Sigmoid colon (tissue), 7 donors: ENCODE results near the gene ARHGAP42. TPM values are rescaled to one million over a fixed set of nuclear protein-coding genes. Genes with fewer than 3 reads are reported as not detected.
A peak's percentile ranks its signal among the peaks of the same experiment; 100 is the strongest.

Source experiments
- DNase-seq: peaks from one replicate; pipeline ENCODE4 v3.0.0-alpha.2; 2019
- H3K27ac ChIP-seq, 4 donors: fragments of 200-600 bp; sonication (generic); one replicate each; pipeline ENCODE4 v1.5.1; 2016 to 2019; ENCODE audit warnings: mild to moderate bottlenecking in 1 of 4
- H3K27me3 ChIP-seq, 3 donors: fragments of 200-600 bp; sonication (generic); one replicate each; pipeline ENCODE4 v1.5.1; 2019; ENCODE audit warnings: mild to moderate bottlenecking in 1 of 3
- H3K36me3 ChIP-seq, 4 donors: fragments of 200-600 bp; sonication (generic); one replicate each; pipeline ENCODE4 v1.5.1; 2016 to 2019
- H3K4me1 ChIP-seq, 4 donors: fragments of 200-600 bp; sonication (generic); one replicate each; pipeline ENCODE4 v1.5.1; 2017 to 2019
- H3K4me3 ChIP-seq, 4 donors: fragments of 200-600 bp; sonication (generic); one replicate each; pipeline ENCODE4 v1.5.1; 2017 to 2019; ENCODE audit warnings: mild to moderate bottlenecking in 2 of 4, moderate library complexity in 1 of 4
- H3K9me3 ChIP-seq, 4 donors: fragments of 200-600 bp in 3 of 4; sonication (generic) in 3 of 4; one replicate each; pipeline versions ENCODE4 v1.5.1 to v1.6.1; 2013 to 2019
- CTCF ChIP-seq, 4 experiments: fragments of 450-650 bp in 3 of 4; fragments of 200-600 bp in 1 of 4; IDR thresholded peaks; one replicate each; pipeline ENCODE4 v1.5.1; 2016 to 2019; ENCODE audit warnings: antibody characterized with exemption in 4 of 4, mild to moderate bottlenecking in 3 of 4, moderate library complexity in 2 of 4
- EP300 ChIP-seq, 4 donors: sonication (generic); formaldehyde crosslinking; IDR thresholded peaks; one replicate each; pipeline ENCODE4 v1.6.1; 2017; ENCODE audit warnings: antibody characterized with exemption in 4 of 4
- POLR2A ChIP-seq, 2 donors: fragments of 450-650 bp; IDR thresholded peaks; one replicate each; pipeline ENCODE4 v1.6.1; 2016; ENCODE audit warnings: antibody characterized with exemption in 2 of 2, mild to moderate bottlenecking in 2 of 2, moderate library complexity in 2 of 2
- POLR2AphosphoS5 ChIP-seq, 4 donors: sonication (generic); formaldehyde crosslinking; IDR thresholded peaks; one replicate each; pipeline ENCODE4 v1.6.1; 2017; ENCODE audit warnings: antibody characterized with exemption in 4 of 4
- WGBS, 2 donors: extraction: QIAGEN DNeasy Blood & Tissue Kit; methylation state at CpG; one replicate each; pipeline ENCODE4 v1.1.7; 2013; 5-methylcytosine and 5-hydroxymethylcytosine counted together
- intact Hi-C: fragments of 100-400 bp; cut with DNase I; formaldehyde crosslinking; loops from one replicate; pipeline ENCODE4 v1.15.1; 2023
- polyA plus RNA-seq, 3 donors: library from polyadenylated mRNA; stranded (reverse); fragments of 200-250 nt; gene quantifications; one replicate each; pipeline ENCODE4 v1.2.3, GENCODE V29; 2013
- total RNA-seq, 4 donors: library from RNA; depleted of rRNA; stranded (reverse); fragments of >200 nt; gene quantifications; one replicate each; pipeline ENCODE4 v1.1.0, GENCODE V29; 2016
- donor health status: healthy with polysubstance abuse.
- donor health status: Bipolar disorder and iron deficiency.
- donor health status: healthy.

Gene ARHGAP42
- total and polyA plus RNA-seq, 7 donors, result 4.2 to 16.9 (median 6.4) TPM

DNA sequence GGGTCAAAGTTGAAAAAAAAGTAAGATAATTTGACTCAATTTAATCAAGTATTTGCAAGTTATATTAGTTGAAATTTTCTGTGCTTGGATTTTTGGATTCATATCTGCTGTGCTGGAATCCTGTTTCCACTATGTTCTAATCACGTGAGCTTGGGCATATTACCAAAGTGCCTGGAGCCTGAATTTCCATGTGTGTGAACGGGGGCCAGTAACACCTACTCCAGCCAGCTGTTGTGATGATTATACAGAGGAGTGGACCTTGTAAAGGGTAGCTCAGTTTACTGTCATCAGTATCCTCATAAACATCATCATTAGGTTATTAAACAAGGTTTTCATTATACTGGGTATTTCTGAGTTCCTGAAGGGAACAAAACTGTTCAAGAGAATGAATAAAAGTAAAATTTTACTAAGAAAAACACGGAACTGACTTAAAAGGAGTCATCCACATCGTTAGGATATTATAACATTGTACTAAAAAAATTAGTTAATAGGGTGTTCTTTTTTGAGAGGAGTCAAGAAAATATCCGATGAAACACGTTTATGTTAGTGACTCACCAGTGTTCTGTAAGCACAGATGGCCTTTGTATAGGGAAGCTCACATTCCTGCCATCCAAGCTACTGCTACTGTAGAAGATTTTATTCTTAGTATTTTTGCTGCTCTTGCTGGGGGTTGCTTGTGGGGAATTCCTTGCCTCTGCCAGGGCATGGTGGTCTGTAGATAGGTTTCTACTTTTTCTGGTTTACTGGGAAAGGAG, 144.1 kb downstream of the ARHGAP42 start:
- H3K9me3 ChIP-seq, result no peaks in the 10 kb centered on the region
- H3K4me3 ChIP-seq, result no peak overlapping the region
- peak overlapping the region in 2 of 4 donors; percentile 34 to 48 for H3K27ac ChIP-seq
- no peaks in the 10 kb centered on the region for H3K36me3 ChIP-seq
- DNase-seq, result no peak
- intact Hi-C loops, result no loop called here
- no peak for TF ChIP-seq POLR2A (IDR thresholded peaks at IDR 0.05)
- TF ChIP-seq POLR2AphosphoS5 (IDR thresholded peaks at IDR 0.05), result no peak
- TF ChIP-seq CTCF (IDR thresholded peaks at IDR 0.05), result no peak
- no peak for TF ChIP-seq EP300 (IDR thresholded peaks at IDR 0.05)
- peaks cover 0 to 32% (median 18%) of the 10 kb centered on the region in 4 donors for H3K4me1 ChIP-seq
- 54 to 55% methylated on average over 6 of the region's 6 CpGs for WGBS, 2 donors
- H3K27me3 ChIP-seq, result no peaks in the 10 kb centered on the region

DNA sequence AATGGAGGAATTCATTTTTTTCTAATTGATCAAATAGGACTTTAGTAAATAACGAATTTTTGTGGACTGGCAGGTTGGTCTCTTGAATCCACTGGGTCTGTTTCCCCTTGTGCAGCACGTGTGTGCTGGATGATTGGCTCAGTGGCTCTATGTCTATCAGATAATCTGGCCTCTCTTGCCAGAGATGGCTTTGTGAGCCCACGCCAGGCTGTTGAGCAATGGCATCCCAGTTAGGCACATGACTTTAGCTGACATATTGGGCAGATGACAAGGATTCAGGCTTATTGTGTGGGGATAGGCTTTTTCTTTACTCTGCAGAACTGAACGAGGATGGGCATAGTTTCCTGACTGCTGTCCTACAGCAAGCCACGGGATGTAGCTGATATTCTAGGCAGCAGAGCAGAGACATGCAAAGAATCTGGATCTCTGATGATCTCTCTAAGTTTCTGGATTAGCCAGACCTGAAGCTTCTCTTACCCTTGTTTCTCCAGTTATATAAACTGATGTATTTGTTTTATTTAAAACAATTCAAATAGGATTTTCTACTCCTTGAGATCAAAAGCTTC, 144.9 kb downstream of the ARHGAP42 start:
- 78 to 87% methylated on average over 5 of the region's 5 CpGs for WGBS, 2 donors
- DNase-seq, result no peak
- no peak for TF ChIP-seq POLR2A (IDR thresholded peaks at IDR 0.05)
- TF ChIP-seq CTCF (IDR thresholded peaks at IDR 0.05), result no peak
- TF ChIP-seq EP300 (IDR thresholded peaks at IDR 0.05), result no peak
- no peak for TF ChIP-seq POLR2AphosphoS5 (IDR thresholded peaks at IDR 0.05)
- Histone ChIP-seq H3K4me1 (peaks cover 0 to 32% (median 18%) of the 10 kb centered on the region in 4 donors), H3K27ac (peak overlapping the region in 2 of 4 donors; percentile 34 to 48), H3K9me3 (no peaks in the 10 kb centered on the region), H3K36me3 (no peaks in the 10 kb centered on the region), H3K4me3 (no peak overlapping the region), H3K27me3 (no peaks in the 10 kb centered on the region)
- intact Hi-C loops, result no loop called here

DNA sequence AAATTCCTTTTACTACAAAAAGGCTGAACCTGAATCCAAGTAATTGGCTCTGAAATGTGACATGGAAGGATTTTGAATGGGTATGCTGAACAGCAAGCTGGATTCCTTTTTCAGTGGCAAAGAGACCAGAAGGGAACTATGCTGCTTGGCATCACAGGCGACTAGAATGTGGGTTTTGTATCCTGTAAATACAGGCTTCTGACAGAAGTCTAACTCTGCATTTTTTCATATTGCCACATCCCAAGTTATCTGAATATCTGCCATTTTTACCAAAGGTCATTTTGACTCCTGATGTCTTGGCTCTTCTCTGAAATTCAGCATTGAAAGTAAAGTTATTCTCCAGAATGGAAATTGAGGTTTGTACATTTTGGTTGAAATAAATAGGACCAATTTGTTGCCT, 145.7 kb downstream of the ARHGAP42 start:
- TF ChIP-seq POLR2AphosphoS5 (IDR thresholded peaks at IDR 0.05) (no peak), CTCF (IDR thresholded peaks at IDR 0.05) (no peak), EP300 (IDR thresholded peaks at IDR 0.05) (no peak), POLR2A (IDR thresholded peaks at IDR 0.05) (no peak)
- intact Hi-C loops, result no loop called here
- Histone ChIP-seq H3K4me3 (no peak overlapping the region), H3K36me3 (no peaks in the 10 kb centered on the region), H3K4me1 (peaks cover 0 to 32% (median 18%) of the 10 kb centered on the region in 4 donors), H3K27ac (no peak overlapping the region), H3K9me3 (no peaks in the 10 kb centered on the region), H3K27me3 (no peaks in the 10 kb centered on the region)
- DNase-seq, result no peak
- 84 to 92% methylated on average over 1 of the region's 1 CpG for WGBS, 2 donors

DNA sequence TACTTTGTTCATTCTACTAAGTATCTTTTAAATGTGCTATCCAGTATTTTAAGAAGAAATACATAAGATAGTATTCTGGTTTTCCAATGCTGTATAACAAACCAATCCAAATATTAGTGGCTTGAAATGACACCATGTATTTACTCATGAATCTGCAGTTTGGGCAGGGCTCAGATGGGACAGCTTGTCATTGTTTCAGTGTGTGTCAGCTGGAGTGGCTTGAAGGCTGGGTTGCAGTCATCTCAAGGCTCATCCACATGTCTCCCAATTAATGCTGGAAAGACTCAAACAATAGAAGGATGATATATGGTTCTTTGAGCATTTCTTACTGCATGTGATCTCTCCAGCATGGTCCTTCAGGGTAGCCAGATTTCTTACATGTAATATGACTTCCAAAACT, 146.2 kb downstream of the ARHGAP42 start:
- H3K27me3 ChIP-seq, result no peaks in the 10 kb centered on the region
- H3K4me1 ChIP-seq, result peaks cover 0 to 32% (median 18%) of the 10 kb centered on the region in 4 donors
- H3K27ac ChIP-seq, result no peak overlapping the region
- no peak overlapping the region for H3K4me3 ChIP-seq
- intact Hi-C loops, result no loop called here
- no peaks in the 10 kb centered on the region for H3K9me3 ChIP-seq
- no peaks in the 10 kb centered on the region for H3K36me3 ChIP-seq
- DNase-seq, result no peak
- TF ChIP-seq POLR2AphosphoS5 (IDR thresholded peaks at IDR 0.05) (no peak), POLR2A (IDR thresholded peaks at IDR 0.05) (no peak), CTCF (IDR thresholded peaks at IDR 0.05) (no peak), EP300 (IDR thresholded peaks at IDR 0.05) (no peak)
